GM21367 (cell line): ENCODE data around the gene MCCC1.
"Not testable (repeated sequence)": the region's sequence is repeated elsewhere in the genome, so short reads cannot be mapped to it uniquely, and the experiment has no call there.

Experiments
- ATAC-seq: cut with Tn5 transposase; IDR thresholded peaks from one replicate; pipeline ENCODE4 v1.9.1; 2021; ENCODE audit not compliant: unreplicated experiment

Gene MCCC1

GRCh38 chr3:183103950-183104349 lies 4.7 kb upstream of the MCCC1 start:
- not testable (repeated sequence) for ATAC-seq

DNA sequence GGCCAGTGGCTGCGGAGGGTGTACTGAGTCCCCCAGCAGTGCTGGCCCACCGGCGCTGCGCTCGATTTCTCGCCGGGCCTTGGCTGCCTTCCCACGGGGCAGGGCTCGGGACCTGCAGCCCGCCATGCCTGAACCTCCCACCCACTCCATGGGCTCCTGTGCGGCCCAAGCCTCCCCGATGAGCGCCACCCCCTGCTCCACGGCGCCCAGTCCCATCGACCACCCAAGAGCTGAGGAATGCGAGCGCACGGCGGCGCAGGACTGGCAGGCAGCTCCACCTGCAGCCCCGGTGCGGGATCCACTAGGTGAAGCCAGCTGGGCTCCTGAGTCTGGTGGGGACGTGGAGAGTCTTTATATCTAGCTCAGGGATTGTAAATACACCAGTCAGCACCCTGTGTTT lies 1.7 kb upstream of the MCCC1 start:
- not testable (repeated sequence) for ATAC-seq

DNA sequence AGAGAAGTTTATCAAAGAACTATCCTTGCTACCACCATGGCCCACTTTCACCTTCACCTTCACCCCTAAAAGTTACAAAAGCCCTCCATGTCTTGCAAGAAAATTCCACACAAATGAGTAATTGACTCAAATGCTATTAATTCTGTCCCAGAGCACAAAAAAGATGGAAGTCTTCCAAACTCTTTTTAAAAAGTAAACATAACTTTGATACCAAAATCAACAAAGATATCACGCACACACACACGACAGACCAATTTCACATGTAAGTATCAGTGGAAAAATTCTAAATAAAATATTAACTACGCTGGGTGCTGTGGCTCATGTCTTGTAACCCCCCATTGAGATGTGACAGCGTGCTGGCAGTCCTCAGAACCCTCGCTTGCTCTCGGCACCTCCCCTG lies 1.1 kb upstream of the MCCC1 start:
- ATAC-seq: no peak

DNA sequence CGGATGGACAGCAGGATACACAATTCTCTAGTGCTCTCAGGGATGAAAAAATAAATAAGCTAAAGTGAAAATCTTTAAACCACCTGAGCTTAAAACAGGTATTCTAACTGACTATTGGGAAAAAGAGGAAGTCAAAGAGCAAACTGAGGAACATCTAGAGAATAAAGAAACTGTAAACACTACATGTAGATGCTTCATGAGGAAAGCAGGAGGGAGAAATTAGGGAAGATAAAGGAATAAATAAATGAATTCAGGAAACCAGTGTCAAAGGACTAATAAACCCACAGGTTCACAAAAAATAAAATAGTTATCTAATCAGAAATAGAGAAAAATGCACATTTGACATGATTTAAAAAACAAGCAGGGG lies 525 bp upstream of the MCCC1 start:
- peak; percentile 6 for ATAC-seq

GRCh38 chr3:183098536-183099025 lies 715 bp downstream of the MCCC1 start:
- no peak for ATAC-seq

DNA sequence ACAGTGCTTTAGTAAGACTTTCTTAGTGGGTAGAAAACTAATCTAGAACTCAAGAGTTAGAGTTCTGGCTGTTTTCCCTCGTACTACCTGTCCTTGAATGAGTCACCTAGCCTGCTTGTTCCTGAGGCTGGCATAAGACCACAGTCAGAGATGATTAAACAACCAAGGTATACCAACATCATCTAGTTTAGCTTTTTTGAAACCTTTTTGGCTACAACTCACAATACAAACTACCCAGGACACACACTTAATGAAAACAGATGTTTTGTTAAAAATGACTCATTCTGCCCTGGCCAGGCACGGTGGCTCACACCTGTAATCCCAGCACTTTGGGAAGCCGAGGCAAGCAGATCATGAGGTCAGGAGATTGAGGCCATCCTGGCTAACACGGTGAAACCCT lies 4.6 kb downstream of the MCCC1 start:
- no peak for ATAC-seq

DNA sequence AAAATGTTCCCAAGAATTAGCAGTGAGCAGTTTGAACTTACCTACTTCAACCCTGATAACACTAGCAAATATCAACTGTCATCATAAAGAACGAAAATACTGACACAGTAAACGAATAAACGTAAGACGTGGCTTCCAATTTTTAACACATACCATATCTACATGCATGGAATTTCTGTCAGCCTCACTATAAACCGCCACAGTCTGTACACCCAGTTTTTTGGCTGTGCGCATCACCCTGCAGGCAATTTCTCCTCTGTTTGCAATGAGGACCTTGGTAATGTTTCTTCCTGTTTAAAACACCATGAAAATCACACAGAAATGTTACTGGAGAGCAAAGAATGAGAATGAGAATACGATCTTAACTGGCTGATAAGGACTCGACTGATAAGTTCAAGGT lies 7.0 kb downstream of the MCCC1 start:
- no peak for ATAC-seq

GRCh38 chr3:183087184-183087583 lies 12.1 kb downstream of the MCCC1 start:
- no peak for ATAC-seq

DNA sequence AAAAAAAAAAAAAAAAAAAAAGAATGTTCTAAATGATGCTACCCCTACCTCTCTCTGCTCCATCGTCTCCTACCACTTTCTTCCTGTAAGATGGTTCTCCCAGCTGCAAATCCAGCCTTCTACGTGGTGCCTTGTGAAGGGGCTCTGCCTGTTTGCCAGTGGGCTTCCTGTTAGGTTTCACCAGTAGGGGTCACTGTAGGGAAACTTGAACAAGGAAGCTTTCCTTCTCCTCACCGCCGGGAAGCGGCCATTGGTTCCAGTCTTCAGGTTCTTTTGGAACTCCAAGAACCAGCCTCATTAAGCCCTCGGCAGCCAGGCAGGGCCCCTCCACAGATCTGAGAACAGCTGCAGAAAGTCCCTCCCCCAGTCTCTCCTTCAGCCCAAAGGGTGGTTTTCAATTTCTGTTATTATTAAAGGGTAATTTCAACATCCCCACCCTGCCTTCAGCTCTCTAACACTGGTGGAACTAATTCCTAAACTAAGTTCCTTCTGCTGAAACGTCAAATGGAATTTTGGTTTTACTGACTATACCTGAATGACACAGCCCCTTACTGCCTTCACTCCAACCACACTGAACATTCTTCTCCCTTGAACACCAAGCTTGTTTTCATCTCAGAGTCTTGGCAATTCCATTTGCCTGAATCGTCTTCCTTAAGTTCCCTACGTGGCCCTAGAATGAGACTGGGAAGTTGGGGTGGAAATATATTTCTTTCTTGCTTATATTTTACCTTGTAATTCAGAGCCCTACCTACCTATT lies 13.5 kb downstream of the MCCC1 start:
- no peak for ATAC-seq

DNA sequence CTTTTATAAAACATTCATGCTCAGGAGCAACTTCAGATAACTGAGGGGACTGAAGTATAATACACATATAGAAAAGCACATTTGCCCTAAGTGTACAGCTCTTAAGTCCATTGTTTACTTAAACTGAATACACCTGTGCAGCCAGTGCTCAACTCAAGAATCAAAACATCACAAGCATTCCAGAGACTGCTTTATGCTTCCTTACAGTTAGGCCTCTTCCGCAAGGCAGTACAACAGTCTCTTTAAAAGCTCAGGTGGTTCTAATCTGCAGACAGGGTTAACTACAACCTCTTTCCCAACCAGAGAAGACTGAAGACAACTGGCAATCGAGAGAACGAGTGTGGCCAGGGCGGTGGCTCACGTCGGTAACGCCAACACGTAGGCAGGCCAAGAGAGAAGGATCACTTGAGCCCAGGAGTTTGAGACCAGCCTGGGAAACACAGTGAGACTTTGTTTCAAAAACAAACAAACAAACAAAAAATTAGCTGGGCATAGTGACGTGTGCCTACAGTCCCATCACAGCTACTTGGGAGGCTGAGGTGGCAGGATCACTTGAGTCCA lies 16.9 kb downstream of the MCCC1 start:
- no peak for ATAC-seq

- no peak for ATAC-seq
These were observed 17.7 kb downstream of the MCCC1 start for GRCh38 chr3:183081459-183082183.

DNA sequence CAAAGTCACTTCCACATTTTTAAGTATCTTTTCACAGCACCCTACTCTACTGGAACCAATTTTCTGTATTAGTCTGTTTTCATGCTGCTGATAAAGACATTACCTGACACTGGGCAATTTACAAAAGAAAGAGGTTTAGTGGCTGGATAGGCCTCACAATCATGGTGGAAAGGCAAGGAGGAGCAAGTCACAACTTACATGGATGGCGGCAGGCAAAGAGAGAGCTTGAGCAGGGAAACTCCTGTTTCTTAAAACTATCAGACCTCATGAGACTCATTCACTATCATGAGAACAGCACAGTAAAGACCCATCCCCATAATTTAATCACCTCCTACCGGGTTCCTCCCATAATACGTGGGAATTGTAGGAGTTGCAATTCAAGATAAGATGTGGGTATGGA lies 18.7 kb downstream of the MCCC1 start:
- ATAC-seq: no peak

- no peak for ATAC-seq
These were observed 24.4 kb downstream of the MCCC1 start for GRCh38 chr3:183074881-183075280.

- no peak for ATAC-seq
These were observed 25.0 kb downstream of the MCCC1 start for GRCh38 chr3:183074261-183074660.

DNA sequence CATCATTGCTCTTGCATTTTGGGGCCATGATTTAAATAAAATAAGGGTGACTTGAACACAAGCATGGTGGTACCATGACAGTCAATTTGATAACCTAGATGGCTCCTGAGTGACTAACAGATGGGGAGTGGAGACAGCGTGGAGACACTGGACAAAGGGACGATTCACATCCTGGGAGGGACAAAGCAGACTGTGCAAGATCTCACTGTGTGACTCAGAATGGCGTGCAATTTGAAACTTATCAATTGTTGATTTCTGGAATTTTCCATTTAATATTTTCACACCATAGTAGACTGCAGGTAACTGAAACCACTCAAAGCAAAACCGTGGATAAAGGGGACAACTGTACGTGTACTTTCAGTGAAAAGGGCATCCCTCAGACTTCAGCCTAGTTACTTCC lies 25.5 kb downstream of the MCCC1 start:
- no peak for ATAC-seq

DNA sequence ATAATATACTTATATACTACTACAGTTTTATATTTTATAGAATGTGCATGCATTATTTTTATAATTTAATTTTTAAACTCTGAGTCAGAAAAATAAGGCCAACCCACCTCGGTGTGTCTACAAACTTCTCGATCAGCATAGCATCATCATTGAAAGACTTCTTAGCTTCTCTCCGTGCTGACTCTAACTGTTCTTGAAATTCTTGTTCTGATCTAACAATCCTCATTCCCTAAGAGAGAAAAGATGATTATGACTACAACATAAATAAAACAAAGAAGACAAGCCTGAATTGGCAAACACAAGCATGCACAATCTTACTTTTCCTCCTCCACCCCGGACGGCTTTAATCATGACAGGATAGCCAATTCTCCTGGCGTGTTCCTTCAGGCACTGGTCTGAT lies 28.4 kb downstream of the MCCC1 start:
- no peak for ATAC-seq

DNA sequence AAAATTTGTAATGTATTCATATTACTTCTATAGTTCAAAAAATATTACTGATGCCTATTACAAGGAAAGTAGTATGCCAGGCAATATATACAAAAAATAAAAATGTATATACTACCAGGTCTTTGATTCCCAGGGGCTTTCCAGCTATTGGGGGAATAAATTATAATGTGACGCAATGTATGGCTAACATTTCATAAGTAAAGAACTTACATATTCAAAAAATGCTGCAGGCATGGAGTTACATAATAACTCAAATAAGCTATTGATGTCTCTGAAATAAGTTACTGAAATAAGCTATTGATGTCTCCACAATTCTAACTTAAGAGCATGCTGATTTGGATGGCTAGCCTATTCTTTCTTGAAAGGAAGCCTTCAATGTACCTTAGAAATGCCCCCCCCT lies 30.2 kb downstream of the MCCC1 start:
- ATAC-seq: no peak

GRCh38 chr3:183066891-183067290 lies 32.4 kb downstream of the MCCC1 start:
- not testable (repeated sequence) for ATAC-seq

GRCh38 chr3:183064475-183064874 lies 34.8 kb downstream of the MCCC1 start:
- ATAC-seq: no peak

DNA sequence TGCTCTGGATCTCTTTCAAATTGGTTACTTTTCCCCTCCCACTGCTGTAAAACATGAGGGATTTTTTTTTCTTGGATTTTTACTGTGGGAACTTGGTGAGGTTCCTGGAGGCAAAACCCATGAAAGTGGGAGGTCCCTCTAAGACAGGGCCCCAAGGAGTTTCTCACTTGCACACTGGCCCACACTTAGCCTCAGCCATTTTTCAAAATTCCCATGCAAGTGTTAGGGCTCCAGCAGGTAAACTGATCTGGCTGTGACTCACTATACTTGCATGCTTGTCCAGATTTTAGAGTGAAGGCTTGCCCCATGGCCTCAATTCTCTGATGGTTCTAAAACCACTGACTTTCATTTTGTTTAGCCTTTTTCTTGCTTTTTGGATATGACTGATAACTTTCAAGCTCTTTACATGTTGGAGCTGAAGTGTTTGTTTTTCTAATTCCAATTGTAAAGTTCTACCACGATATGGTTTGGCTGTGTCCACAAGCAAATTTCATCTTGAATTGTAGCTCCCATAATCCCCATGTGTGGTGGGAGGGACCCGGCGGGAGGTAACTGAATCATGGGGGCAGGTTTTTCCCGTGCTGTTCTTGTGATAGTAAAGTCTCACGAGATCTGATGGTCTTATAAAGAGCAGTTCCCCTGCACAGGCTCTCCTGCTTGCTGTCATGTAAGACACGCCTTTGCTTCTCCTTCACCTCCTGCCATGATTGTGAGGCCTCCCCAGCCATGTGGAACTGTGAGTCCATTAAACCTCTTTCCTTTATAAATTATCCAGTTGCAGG lies 37.7 kb downstream of the MCCC1 start:
- no peak for ATAC-seq

DNA sequence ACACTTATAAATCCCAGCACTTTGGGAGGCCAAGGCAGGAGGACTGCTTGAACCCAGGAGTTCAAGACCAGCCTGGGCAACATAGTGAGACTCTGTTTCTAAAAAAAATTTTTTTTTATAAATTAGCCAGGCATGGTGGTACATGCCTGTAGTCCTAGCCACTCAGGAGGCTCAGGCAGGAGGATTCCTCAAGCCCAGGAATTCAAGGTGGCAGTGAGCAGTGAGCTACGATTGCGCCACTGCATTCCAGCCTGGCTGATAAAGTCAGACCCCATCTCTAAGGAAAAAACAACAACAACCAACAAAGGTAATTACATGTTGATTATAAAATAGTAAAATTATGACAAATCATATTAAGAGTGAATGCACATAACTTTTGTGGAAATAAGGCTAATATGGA lies 40.9 kb downstream of the MCCC1 start:
- ATAC-seq: no peak
